HepG2 (cell line): ENCODE data around the gene POU5F1. TPM values are rescaled to one million over a fixed set of nuclear protein-coding genes. Genes with fewer than 3 reads are reported as not detected.

Source experiments
- ARID4A ChIP-seq: sonication (generic); formaldehyde crosslinking; IDR thresholded peaks from 2 replicates; pipeline ENCODE4 v1.5.0; 2020; ENCODE audit warnings: mild to moderate bottlenecking, missing genetic modification reagents, borderline replicate concordance
- ARID5B ChIP-seq: IDR thresholded peaks from 2 replicates; pipeline ENCODE4 v1.4.0; 2020; ENCODE audit warnings: mild to moderate bottlenecking, missing genetic modification reagents
- CEBPG ChIP-seq: IDR thresholded peaks from 2 replicates; pipeline ENCODE4 v1.6.1; 2016
- CHCHD3 ChIP-seq: sonication (generic); formaldehyde crosslinking; IDR thresholded peaks from 2 replicates; pipeline ENCODE4 v1.8.0; 2022; ENCODE audit warnings: mild to moderate bottlenecking, missing genetic modification reagents, moderate library complexity
- CREB1 ChIP-seq, 2 experiments: fragments of 450-650 bp in 1 of 2; IDR thresholded peaks; 2 replicates each; pipeline ENCODE4 v1.6.1; 2016 to 2017; ENCODE audit warnings: control low read depth in 1 of 2, mild to moderate bottlenecking in 1 of 2, missing compliant biosample characterization in 1 of 2, missing genetic modification characterization in 1 of 2
- MEIS1 ChIP-seq: sonication (generic); formaldehyde crosslinking; IDR thresholded peaks from 2 replicates; pipeline ENCODE4 v1.9.0; 2021; ENCODE audit warnings: mild to moderate bottlenecking, missing genetic modification reagents, moderate library complexity, borderline replicate concordance
- MXD3 ChIP-seq: IDR thresholded peaks from 2 replicates; pipeline ENCODE4 v1.6.1; 2016; ENCODE audit warnings: mild to moderate bottlenecking, missing biosample characterization, missing genetic modification reagents
- MXD4 ChIP-seq: IDR thresholded peaks from 2 replicates; pipeline ENCODE4 v1.6.1; 2016; ENCODE audit warnings: mild to moderate bottlenecking, missing biosample characterization, missing genetic modification reagents
- MXI1 ChIP-seq: IDR thresholded peaks from 3 replicates; pipeline ENCODE4 v1.6.1; 2012; ENCODE audit warnings: low read depth, low read length, inconsistent platforms, borderline replicate concordance
- NR3C1 ChIP-seq: sonication (generic); formaldehyde crosslinking; IDR thresholded peaks from 2 replicates; pipeline ENCODE4 v1.4.0; 2020; ENCODE audit warnings: missing genetic modification reagents
- PAF1 ChIP-seq: IDR thresholded peaks from 2 replicates; pipeline ENCODE4 v1.6.1; 2016; ENCODE audit warnings: missing genetic modification reagents, missing compliant biosample characterization
- RXRB ChIP-seq: IDR thresholded peaks from 2 replicates; pipeline ENCODE4 v1.6.1; 2016; ENCODE audit warnings: borderline replicate concordance, missing genetic modification reagents, missing compliant biosample characterization
- SALL1 ChIP-seq: sonication (generic); formaldehyde crosslinking; IDR thresholded peaks from 2 replicates; pipeline ENCODE4 v1.8.0; 2022; ENCODE audit warnings: mild to moderate bottlenecking, missing genetic modification reagents
- TFE3 ChIP-seq: IDR thresholded peaks from 2 replicates; pipeline ENCODE4 v1.6.1; 2016
- THAP11 ChIP-seq: IDR thresholded peaks from 2 replicates; pipeline ENCODE4 v1.6.1; 2016; ENCODE audit warnings: missing biosample characterization, missing genetic modification reagents
- ZNF263 ChIP-seq: sonication (generic); formaldehyde crosslinking; IDR thresholded peaks from 2 replicates; pipeline ENCODE4 v1.4.0; 2020; ENCODE audit warnings: missing genetic modification reagents
- ZNF329 ChIP-seq: sonication (generic); formaldehyde crosslinking; IDR thresholded peaks from 2 replicates; pipeline ENCODE4 v1.9.0; 2021; ENCODE audit warnings: low read depth, mild to moderate bottlenecking, missing genetic modification reagents
- ZNF343 ChIP-seq: sonication (generic); formaldehyde crosslinking; IDR thresholded peaks from 2 replicates; pipeline ENCODE4 v1.4.0; 2020; ENCODE audit warnings: mild to moderate bottlenecking, missing genetic modification reagents
- ZNF44 ChIP-seq: sonication (generic); formaldehyde crosslinking; IDR thresholded peaks from 2 replicates; pipeline ENCODE4 v1.5.1; 2020; ENCODE audit warnings: mild to moderate bottlenecking, missing genetic modification reagents
- ZNF670 ChIP-seq: sonication (generic); formaldehyde crosslinking; IDR thresholded peaks from 2 replicates; pipeline ENCODE4 v1.8.0; 2022; ENCODE audit warnings: mild to moderate bottlenecking, missing genetic modification reagents, borderline replicate concordance
- ZNF772 ChIP-seq: sonication (generic); formaldehyde crosslinking; IDR thresholded peaks from 2 replicates; pipeline ENCODE4 v1.5.0; 2020; ENCODE audit warnings: mild to moderate bottlenecking, missing genetic modification reagents
- polyA plus RNA-seq, 8 experiments: library from polyadenylated mRNA; depleted of rRNA in 3 of 8; stranded (reverse) in 7 of 8; unstranded in 1 of 8; fragments of >200 nt; fragmentation: Illumina TruSeq in 4 of 8; extraction: Trizol in 4 of 8; gene quantifications; 2 replicates each; pipeline versions ENCODE4 v1.2.1 to v1.2.3, GENCODE V29; 2011 to 2016; ENCODE audit warnings: low read depth in 4 of 8, missing spikeins in 1 of 8, mixed read lengths in 1 of 8; ENCODE audit not compliant: insufficient read depth in 1 of 8
- total RNA-seq, 5 experiments: library from RNA; depleted of rRNA; stranded (reverse); fragments of >200 nt; fragmentation: Illumina TruSeq; extraction: Trizol; gene quantifications; 2 replicates each; pipeline ENCODE4 v1.2.3, GENCODE V29; 2016; ENCODE audit warnings: low read depth in 1 of 5

POU5F1 gene
- total and polyA plus RNA-seq, 2 of the 13 experiments (the other 11 are each of a cell fraction or from before 2014, with no cell fraction given): 2.5 to 7.2 TPM

GRCh38 chr6:31208506-31208905, 38.0 kb upstream of the POU5F1 start (continued):
- peak; percentile 33; the same call in 1 of the 2 replicates for TF ChIP-seq ARID4A (CRISPR knock-in tag)
- TF ChIP-seq MXD3 (CRISPR knock-in tag): no peak
- TF ChIP-seq MEIS1 (CRISPR knock-in tag): peak; percentile 69; the same call in 1 of the 2 replicates
- TF ChIP-seq CREB1 (IDR thresholded peaks at IDR 0.05): no peak
- TF ChIP-seq CREB1 (CRISPR knock-in tag; IDR thresholded peaks at IDR 0.05): 0 out of 2 replicates have a peak, but pooled peaks have one; percentile 8
- peak; percentile 82 for TF ChIP-seq SALL1 (CRISPR knock-in tag)
- no peak for TF ChIP-seq CHCHD3 (CRISPR knock-in tag)
- TF ChIP-seq MXI1: peak; percentile 28; the same call in 1 of the 3 replicates
- no peak for TF ChIP-seq ZNF772 (CRISPR knock-in tag)
- peak; percentile 23; the same call in 1 of the 2 replicates for TF ChIP-seq MXD4 (CRISPR knock-in tag)
- no peak for TF ChIP-seq ZNF343 (CRISPR knock-in tag)
- TF ChIP-seq NR3C1 (CRISPR knock-in tag): no peak
- TF ChIP-seq CEBPG (CRISPR knock-in tag): peak; percentile 92
- peak; percentile 91 for TF ChIP-seq ZNF263 (CRISPR knock-in tag)
- peak; percentile 53; the same call in 1 of the 2 replicates for TF ChIP-seq ZNF670 (CRISPR knock-in tag)
- TF ChIP-seq ZNF329 (CRISPR knock-in tag): no peak
- peak; percentile 94 for TF ChIP-seq RXRB
- 0 out of 2 replicates have a peak, but pooled peaks have one; percentile 24 for TF ChIP-seq THAP11 (CRISPR knock-in tag)
- no peak for TF ChIP-seq TFE3 (CRISPR knock-in tag)
- no peak for TF ChIP-seq PAF1 (CRISPR knock-in tag)
- TF ChIP-seq ARID5B (CRISPR knock-in tag): peak; percentile 73
- TF ChIP-seq ZNF44: 0 out of 2 replicates have a peak, but pooled peaks have one; percentile 63
